Measurements from ENCODE around the gene YIF1B.

YIF1B gene

GRCh38 chr19:38303517-38304351 lies 12.0 kb downstream of the YIF1B start, which contains the start of gene C19orf33:
Gene C19orf33 (plus strand): TSS chr19:38304251. CDS start chr19:38304262, 11 bp downstream.
- DNase-seq (ENCODE audit: low spot score) (peak; percentile 96), ATAC-seq (ENCODE audit: low read depth) (peak; percentile 66)
- no peaks in the 10 kb centered on the region for H3K27me3 ChIP-seq (ENCODE audit: insufficient read depth, poor library complexity, severe bottlenecking)
- H3K27ac ChIP-seq (ENCODE audit: poor library complexity, severe bottlenecking): peak within 1 kb of the TSS; percentile 96
- H3K4me1 ChIP-seq (ENCODE audit: insufficient read depth, poor library complexity, severe bottlenecking): peaks cover 35% of the 10 kb centered on the region
- peaks cover 31% of the 10 kb centered on the region for H3K36me3 ChIP-seq (ENCODE audit: low read depth)
- no peaks in the 10 kb centered on the region for H3K9me3 ChIP-seq (ENCODE audit: severe bottlenecking)
- no peak for TF ChIP-seq CTCF (IDR thresholded peaks at IDR 0.05; ENCODE audit: poor library complexity, severe bottlenecking)
- H3K4me3 ChIP-seq (ENCODE audit: severe bottlenecking): peak within 1 kb of the TSS; percentile 53

GRCh38 chr19:38298821-38299680 lies 16.7 kb downstream of the YIF1B start:
- peaks cover 52% of the 10 kb centered on the region for H3K4me1 ChIP-seq (ENCODE audit: insufficient read depth, poor library complexity, severe bottlenecking)
- DNase-seq (ENCODE audit: low spot score) (no peak), ATAC-seq (ENCODE audit: low read depth) (no peak)
- H3K9me3 ChIP-seq (ENCODE audit: severe bottlenecking): no peaks in the 10 kb centered on the region
- no peaks in the 10 kb centered on the region for H3K27me3 ChIP-seq (ENCODE audit: insufficient read depth, poor library complexity, severe bottlenecking)
- H3K27ac ChIP-seq (ENCODE audit: poor library complexity, severe bottlenecking): peak overlapping the region; percentile 96
- no peak for TF ChIP-seq CTCF (IDR thresholded peaks at IDR 0.05; ENCODE audit: poor library complexity, severe bottlenecking)
- no peaks in the 10 kb centered on the region for H3K36me3 ChIP-seq (ENCODE audit: low read depth)
- no peak overlapping the region for H3K4me3 ChIP-seq (ENCODE audit: severe bottlenecking)

DNA sequence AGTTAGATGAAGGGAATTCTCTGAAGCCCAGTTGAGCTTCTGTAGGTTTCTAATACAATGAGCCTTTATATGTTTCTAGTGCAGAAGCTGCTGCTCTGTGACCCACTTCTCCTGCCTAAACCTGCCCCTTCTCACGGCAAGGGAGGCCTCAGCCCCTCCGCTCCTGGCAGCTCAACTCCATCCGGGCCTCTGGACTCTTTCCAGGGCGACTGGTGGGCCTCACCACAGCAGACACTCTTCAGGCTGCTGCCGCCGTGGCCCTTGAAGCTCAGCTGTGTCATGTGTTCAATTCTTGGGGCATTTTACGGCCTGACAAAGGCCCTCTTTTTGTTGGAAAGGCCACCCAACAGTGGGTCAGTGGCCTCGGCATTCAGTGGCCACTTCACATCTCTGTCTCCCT lies 21.7 kb downstream of the YIF1B start:
- H3K4me1 ChIP-seq (ENCODE audit: insufficient read depth, poor library complexity, severe bottlenecking): peaks cover 39% of the 10 kb centered on the region
- TF ChIP-seq CTCF (IDR thresholded peaks at IDR 0.05; ENCODE audit: poor library complexity, severe bottlenecking): no peak
- no peak overlapping the region for H3K4me3 ChIP-seq (ENCODE audit: severe bottlenecking)
- DNase-seq (ENCODE audit: low spot score) (no peak), ATAC-seq (ENCODE audit: low read depth) (no peak)
- peak overlapping the region; percentile 65 for H3K27ac ChIP-seq (ENCODE audit: poor library complexity, severe bottlenecking)
- H3K36me3 ChIP-seq (ENCODE audit: low read depth): peaks cover 41% of the 10 kb centered on the region
- H3K27me3 ChIP-seq (ENCODE audit: insufficient read depth, poor library complexity, severe bottlenecking): no peaks in the 10 kb centered on the region
- no peaks in the 10 kb centered on the region for H3K9me3 ChIP-seq (ENCODE audit: severe bottlenecking)

DNA sequence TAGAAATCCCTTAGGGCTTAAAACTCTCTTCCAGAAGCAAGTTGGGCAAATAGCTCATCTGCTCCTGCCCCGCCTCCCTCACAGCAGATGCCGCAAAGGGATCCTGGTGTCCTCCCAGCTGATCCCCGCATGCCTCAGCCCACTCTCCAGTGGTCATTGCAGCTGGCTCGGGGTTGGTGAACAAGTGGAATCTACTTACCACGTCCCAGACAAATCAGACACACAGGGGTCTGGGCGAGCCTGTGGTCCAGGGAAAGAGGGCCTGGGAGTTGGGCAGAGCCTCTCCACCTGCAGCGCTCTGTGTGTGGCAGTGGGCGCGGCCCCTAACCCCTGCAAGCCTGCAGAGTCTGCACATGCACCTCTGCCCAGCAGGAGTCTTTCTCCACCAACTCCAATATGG lies 22.5 kb downstream of the YIF1B start:
- Histone ChIP-seq H3K9me3 (ENCODE audit: severe bottlenecking) (no peaks in the 10 kb centered on the region), H3K4me1 (ENCODE audit: insufficient read depth, poor library complexity, severe bottlenecking) (peaks cover 35% of the 10 kb centered on the region), H3K4me3 (ENCODE audit: severe bottlenecking) (no peak overlapping the region), H3K27me3 (ENCODE audit: insufficient read depth, poor library complexity, severe bottlenecking) (no peaks in the 10 kb centered on the region), H3K36me3 (ENCODE audit: low read depth) (peaks cover 49% of the 10 kb centered on the region), H3K27ac (ENCODE audit: poor library complexity, severe bottlenecking) (peak overlapping the region; percentile 65)
- DNase-seq (ENCODE audit: low spot score): no peak
- no peak for TF ChIP-seq CTCF (IDR thresholded peaks at IDR 0.05; ENCODE audit: poor library complexity, severe bottlenecking)
- ATAC-seq (ENCODE audit: low read depth): no peak

All from RWPE2 (cell line).